Measurements from ENCODE around the gene APBB2.
"Not testable (repeated sequence)": the region's sequence is repeated elsewhere in the genome, so short reads cannot be mapped to it uniquely, and the experiment has no call there.

The APBB2 gene

GRCh38 chr4:41057467-41057866 is 156.9 kb downstream of the APBB2 start:
- TF ChIP-seq CTCF (IDR thresholded peaks at IDR 0.05; ENCODE audit: low read depth, low read length) = no peak
- DNase-seq (ENCODE audit: low read depth in 2 of 2) = peak; percentile 12 to 57
- no peak overlapping the region for H3K4me3 ChIP-seq (replicated peaks in 1 of 2; ENCODE audit: low read depth in 2 of 2, low read length in 2 of 2)

- no peak overlapping the region for H3K4me3 ChIP-seq (replicated peaks in 1 of 2; ENCODE audit: low read depth in 2 of 2, low read length in 2 of 2)
- TF ChIP-seq CTCF (IDR thresholded peaks at IDR 0.05; ENCODE audit: low read depth, low read length) = no peak
- DNase-seq (ENCODE audit: low read depth in 2 of 2) = no peak
Observed at GRCh38 chr4:41052287-41052686, 162.1 kb downstream of the APBB2 start.

- TF ChIP-seq CTCF (IDR thresholded peaks at IDR 0.05; ENCODE audit: low read depth, low read length) = no peak
- peak; percentile 20 to 45 for DNase-seq (ENCODE audit: low read depth in 2 of 2)
- H3K4me3 ChIP-seq (replicated peaks in 1 of 2; ENCODE audit: low read depth in 2 of 2, low read length in 2 of 2) = no peak overlapping the region
Observed at GRCh38 chr4:41050880-41051775, 163.2 kb downstream of the APBB2 start.

GRCh38 chr4:41050116-41050515 is 164.2 kb downstream of the APBB2 start:
- peak in 1 of 2 donors; percentile 65 for DNase-seq (ENCODE audit: low read depth in 2 of 2)
- H3K4me3 ChIP-seq (replicated peaks in 1 of 2; ENCODE audit: low read depth in 2 of 2, low read length in 2 of 2) = no peak overlapping the region
- no peak for TF ChIP-seq CTCF (IDR thresholded peaks at IDR 0.05; ENCODE audit: low read depth, low read length)

GRCh38 chr4:41049176-41049575 is 165.2 kb downstream of the APBB2 start:
- not testable (repeated sequence) for H3K4me3 ChIP-seq (replicated peaks in 1 of 2; ENCODE audit: low read depth in 2 of 2, low read length in 2 of 2); DNase-seq (ENCODE audit: low read depth in 2 of 2)

GRCh38 chr4:41044791-41045190 is 169.6 kb downstream of the APBB2 start:
- DNase-seq (ENCODE audit: low read depth in 2 of 2) = no peak
- no peak overlapping the region for H3K4me3 ChIP-seq (replicated peaks in 1 of 2; ENCODE audit: low read depth in 2 of 2, low read length in 2 of 2)
- no peak for TF ChIP-seq CTCF (IDR thresholded peaks at IDR 0.05; ENCODE audit: low read depth, low read length)

GRCh38 chr4:41044165-41044564 is 170.2 kb downstream of the APBB2 start:
- no peak overlapping the region for H3K4me3 ChIP-seq (replicated peaks in 1 of 2; ENCODE audit: low read depth in 2 of 2, low read length in 2 of 2)
- no peak for TF ChIP-seq CTCF (IDR thresholded peaks at IDR 0.05; ENCODE audit: low read depth, low read length)
- DNase-seq (ENCODE audit: low read depth in 2 of 2) = peak in 1 of 2 donors; percentile 43
